Osteocyte (in vitro differentiated cells): ENCODE measurements around the gene CPA4. TPM values are rescaled to one million over a fixed set of nuclear protein-coding genes. Genes with fewer than 3 reads are reported as not detected.
A peak's percentile ranks its signal among the peaks of the same experiment; 100 is the strongest.

Experiments used
- DNase-seq: peaks from one replicate; pipeline ENCODE4 v3.0.0; 2021; ENCODE audit warnings: mixed read lengths; ENCODE audit not compliant: unreplicated experiment; ENCODE audit errors: extremely low spot score
- H3K27ac Mint-ChIP-seq: one replicate; pipeline ENCODE4 v1.8.0; 2021; ENCODE audit warnings: mild to moderate bottlenecking, mixed read lengths; ENCODE audit not compliant: unreplicated experiment
- H3K27me3 Mint-ChIP-seq: one replicate; pipeline ENCODE4 v1.8.0; 2021; ENCODE audit warnings: mixed read lengths; ENCODE audit not compliant: unreplicated experiment
- H3K36me3 Mint-ChIP-seq: one replicate; pipeline ENCODE4 v1.8.0; 2021; ENCODE audit warnings: mixed read lengths; ENCODE audit not compliant: unreplicated experiment
- H3K4me1 Mint-ChIP-seq: one replicate; pipeline ENCODE4 v1.8.0; 2021; ENCODE audit warnings: mixed read lengths; ENCODE audit not compliant: unreplicated experiment
- H3K4me3 Mint-ChIP-seq: one replicate; pipeline ENCODE4 v1.8.0; 2021; ENCODE audit warnings: mild to moderate bottlenecking, moderate library complexity, mixed read lengths; ENCODE audit not compliant: unreplicated experiment
- H3K9me3 Mint-ChIP-seq: one replicate; pipeline ENCODE4 v1.8.0; 2021; ENCODE audit warnings: mixed read lengths; ENCODE audit not compliant: unreplicated experiment
- CTCF ChIP-seq: fragments of 200-600 bp; sonication (generic); IDR thresholded peaks from 2 replicates; pipeline ENCODE4 v1.5.0; 2021; ENCODE audit warnings: antibody characterized with exemption, mild to moderate bottlenecking, moderate library complexity
- total RNA-seq: library from RNA; stranded (reverse); gene quantifications from 2 replicates; pipeline ENCODE4 v1.2.1, GENCODE V29; 2021

Gene CPA4
- total RNA-seq, 1 donor from 2014 or later = 23.6 TPM

GRCh38 chr7:130268463-130269317 lies 24.3 kb upstream of the CPA4 start:
- Mint-ChIP-seq H3K4me3 (no peak overlapping the region), H3K4me1 (peaks cover 36% of the 10 kb centered on the region), H3K9me3 (no peaks in the 10 kb centered on the region)

GRCh38 chr7:130269318-130269694 lies 23.7 kb upstream of the CPA4 start:
- Mint-ChIP-seq H3K36me3 (no peaks in the 10 kb centered on the region), H3K9me3 (no peaks in the 10 kb centered on the region), H3K4me1 (peaks cover 40% of the 10 kb centered on the region), H3K27me3 (no peaks in the 10 kb centered on the region), H3K27ac (no peak overlapping the region), H3K4me3 (no peak overlapping the region)
- no peak for TF ChIP-seq CTCF
- no peak for DNase-seq

More at GRCh38 chr7:130268463-130269317, 24.3 kb upstream of the CPA4 start:
- DNase-seq = no peak
- Mint-ChIP-seq H3K27ac (no peak overlapping the region), H3K36me3 (no peaks in the 10 kb centered on the region), H3K27me3 (no peaks in the 10 kb centered on the region)
- no peak for TF ChIP-seq CTCF

- H3K4me3 Mint-ChIP-seq = no peak overlapping the region
Observed at GRCh38 chr7:130270947-130271800, 21.8 kb upstream of the CPA4 start.

GRCh38 chr7:130272381-130273080 lies 20.4 kb upstream of the CPA4 start:
- Mint-ChIP-seq H3K9me3 (no peaks in the 10 kb centered on the region), H3K36me3 (no peaks in the 10 kb centered on the region), H3K4me3 (peak overlapping the region; percentile 56), H3K27ac (peak overlapping the region; percentile 83), H3K27me3 (no peaks in the 10 kb centered on the region), H3K4me1 (peaks cover 60% of the 10 kb centered on the region)
- no peak for DNase-seq
- no peak for TF ChIP-seq CTCF

More at GRCh38 chr7:130270947-130271800, 21.8 kb upstream of the CPA4 start:
- Mint-ChIP-seq H3K4me1 (peaks cover 53% of the 10 kb centered on the region), H3K27ac (peak overlapping the region; percentile 83), H3K36me3 (no peaks in the 10 kb centered on the region), H3K9me3 (no peaks in the 10 kb centered on the region), H3K27me3 (no peaks in the 10 kb centered on the region)
- no peak for TF ChIP-seq CTCF
- no peak for DNase-seq
